Activated T-helper 1 cell treated with anti-CD3 and anti-CD28 coated beads, Interleukin-12 subunit alpha, Interleukin-12 subunit beta, Interleukin-2, Interleukin-4 antibody, amounts not matched to agents 30 ng/mL and 10 ng/mL and 1 ng/mL, durations not matched to agents 14 hours and 24 hours and 36 hours (primary cell): Measurements from ENCODE around the gene RUFY4. TPM values are rescaled to one million over a fixed set of nuclear protein-coding genes. Genes with fewer than 3 reads are reported as not detected.
A peak's percentile ranks its signal among the peaks of the same experiment; 100 is the strongest.
"Not testable (repeated sequence)": the region's sequence is repeated elsewhere in the genome, so short reads cannot be mapped to it uniquely, and the experiment has no call there.

Source experiments
- DNase-seq: peaks from one replicate; pipeline ENCODE4 v3.0.0; 2021; ENCODE audit warnings: low spot score
- H3K27ac Mint-ChIP-seq: one replicate; pipeline ENCODE4 v1.8.0; 2021; ENCODE audit warnings: mild to moderate bottlenecking, mixed read lengths
- H3K27me3 Mint-ChIP-seq: one replicate; pipeline ENCODE4 v1.8.0; 2022; ENCODE audit warnings: mild to moderate bottlenecking, moderate library complexity, mixed read lengths; ENCODE audit not compliant: insufficient read depth
- H3K36me3 Mint-ChIP-seq: one replicate; pipeline ENCODE4 v1.8.0; 2021; ENCODE audit warnings: low read depth, mixed read lengths
- H3K4me1 Mint-ChIP-seq: one replicate; pipeline ENCODE4 v1.8.0; 2021; ENCODE audit warnings: low read depth, mixed read lengths
- H3K4me3 Mint-ChIP-seq: one replicate; pipeline ENCODE4 v1.8.0; 2021; ENCODE audit warnings: mild to moderate bottlenecking, moderate library complexity, mixed read lengths
- H3K9me3 Mint-ChIP-seq: one replicate; pipeline ENCODE4 v1.8.0; 2021; ENCODE audit warnings: mixed read lengths
- intact Hi-C: fragments of 100-400 bp; cut with micrococcal nuclease; formaldehyde crosslinking; loops from one replicate; pipeline ENCODE4 v1.15.1; 2024
- total RNA-seq: library from RNA; stranded (reverse); gene quantifications from 2 replicates; pipeline ENCODE4 v1.2.3, GENCODE V29; 2022

The RUFY4 gene
- total RNA-seq = 0.64 and 0.67 TPM in 2 replicates

- not testable (repeated sequence) for H3K9me3 Mint-ChIP-seq, H3K27me3 Mint-ChIP-seq, H3K36me3 Mint-ChIP-seq, H3K4me1 Mint-ChIP-seq
- intact Hi-C loops = loop anchor here (1.0 to 2.0 kb wide), 3 partner anchors 34 to 284 kb away; no protein-coding TSS in a partner anchor
- peak within 1 kb of the TSS; percentile 40 for H3K27ac Mint-ChIP-seq
- H3K4me3 Mint-ChIP-seq = peak within 1 kb of the TSS; percentile 49
- peak; percentile 60 for DNase-seq
Observed at GRCh38 chr2:218068721-218069334, at the start of gene RUFY4. Gene RUFY4 (plus strand): TSS chr2:218069253. CDS start chr2:218070606, 1,353 bp downstream.

GRCh38 chr2:218019411-218020060, 49.5 kb upstream of the RUFY4 start:
- intact Hi-C loops = no loop called here
- Mint-ChIP-seq H3K27ac (no peak overlapping the region), H3K36me3 (no peaks in the 10 kb centered on the region), H3K27me3 (peaks cover 3% of the 10 kb centered on the region), H3K9me3 (no peaks in the 10 kb centered on the region), H3K4me1 (no peaks in the 10 kb centered on the region), H3K4me3 (no peak overlapping the region)
- DNase-seq = no peak

GRCh38 chr2:218020281-218020680, 48.8 kb upstream of the RUFY4 start:
- Mint-ChIP-seq H3K9me3 (no peaks in the 10 kb centered on the region), H3K36me3 (no peaks in the 10 kb centered on the region), H3K27ac (no peak overlapping the region), H3K27me3 (peaks cover 3% of the 10 kb centered on the region), H3K4me3 (no peak overlapping the region), H3K4me1 (no peaks in the 10 kb centered on the region)
- no peak for DNase-seq
- intact Hi-C loops = no loop called here

GRCh38 chr2:218020966-218021535, 48.0 kb upstream of the RUFY4 start:
- no peaks in the 10 kb centered on the region for H3K9me3 Mint-ChIP-seq
- H3K4me3 Mint-ChIP-seq = no peak overlapping the region
- H3K36me3 Mint-ChIP-seq = no peaks in the 10 kb centered on the region
- H3K27ac Mint-ChIP-seq = no peak overlapping the region
- H3K27me3 Mint-ChIP-seq = peaks cover 5% of the 10 kb centered on the region
- no peak for DNase-seq
- intact Hi-C loops = no loop called here
- H3K4me1 Mint-ChIP-seq = no peaks in the 10 kb centered on the region

GRCh38 chr2:218021536-218022071, 47.4 kb upstream of the RUFY4 start:
- intact Hi-C loops = no loop called here
- no peak overlapping the region for H3K27ac Mint-ChIP-seq
- no peaks in the 10 kb centered on the region for H3K9me3 Mint-ChIP-seq
- H3K27me3 Mint-ChIP-seq = peaks cover 5% of the 10 kb centered on the region
- no peaks in the 10 kb centered on the region for H3K36me3 Mint-ChIP-seq
- DNase-seq = no peak
- H3K4me3 Mint-ChIP-seq = no peak overlapping the region
- H3K4me1 Mint-ChIP-seq = no peaks in the 10 kb centered on the region

- no peak overlapping the region for H3K4me3 Mint-ChIP-seq
- no peaks in the 10 kb centered on the region for H3K36me3 Mint-ChIP-seq
- no peaks in the 10 kb centered on the region for H3K4me1 Mint-ChIP-seq
- H3K9me3 Mint-ChIP-seq = no peaks in the 10 kb centered on the region
- H3K27ac Mint-ChIP-seq = no peak overlapping the region
- no peak for DNase-seq
- H3K27me3 Mint-ChIP-seq = peaks cover 5% of the 10 kb centered on the region
- intact Hi-C loops = no loop called here
Observed at GRCh38 chr2:218022131-218022850, 46.8 kb upstream of the RUFY4 start.

- intact Hi-C loops = no loop called here
- H3K36me3 Mint-ChIP-seq = no peaks in the 10 kb centered on the region
- no peak for DNase-seq
- H3K9me3 Mint-ChIP-seq = no peaks in the 10 kb centered on the region
- H3K27me3 Mint-ChIP-seq = peaks cover 3% of the 10 kb centered on the region
- no peak overlapping the region for H3K4me3 Mint-ChIP-seq
- no peak overlapping the region for H3K27ac Mint-ChIP-seq
- no peaks in the 10 kb centered on the region for H3K4me1 Mint-ChIP-seq
Observed at GRCh38 chr2:218022851-218023530, 46.1 kb upstream of the RUFY4 start.

GRCh38 chr2:218023636-218024035, 45.4 kb upstream of the RUFY4 start:
- intact Hi-C loops = no loop called here
- Mint-ChIP-seq H3K27ac (no peak overlapping the region), H3K36me3 (no peaks in the 10 kb centered on the region), H3K4me1 (no peaks in the 10 kb centered on the region), H3K27me3 (peaks cover 2% of the 10 kb centered on the region), H3K9me3 (no peaks in the 10 kb centered on the region), H3K4me3 (no peak overlapping the region)
- DNase-seq = no peak

- Mint-ChIP-seq H3K4me3 (no peak overlapping the region), H3K27me3 (peaks cover 2% of the 10 kb centered on the region), H3K4me1 (no peaks in the 10 kb centered on the region), H3K9me3 (no peaks in the 10 kb centered on the region), H3K27ac (no peak overlapping the region), H3K36me3 (no peaks in the 10 kb centered on the region)
- intact Hi-C loops = no loop called here
- DNase-seq = no peak
Observed at GRCh38 chr2:218024336-218024735, 44.7 kb upstream of the RUFY4 start.

- H3K27me3 Mint-ChIP-seq = peaks cover 2% of the 10 kb centered on the region
- no peaks in the 10 kb centered on the region for H3K36me3 Mint-ChIP-seq
- H3K4me1 Mint-ChIP-seq = no peaks in the 10 kb centered on the region
- intact Hi-C loops = no loop called here
- DNase-seq = no peak
- H3K9me3 Mint-ChIP-seq = no peaks in the 10 kb centered on the region
- no peak overlapping the region for H3K4me3 Mint-ChIP-seq
- no peak overlapping the region for H3K27ac Mint-ChIP-seq
Observed at GRCh38 chr2:218024871-218025270, 44.2 kb upstream of the RUFY4 start.

GRCh38 chr2:218026244-218026643, 42.8 kb upstream of the RUFY4 start:
- no peak overlapping the region for H3K27ac Mint-ChIP-seq
- no peaks in the 10 kb centered on the region for H3K36me3 Mint-ChIP-seq
- no peaks in the 10 kb centered on the region for H3K9me3 Mint-ChIP-seq
- H3K4me3 Mint-ChIP-seq = no peak overlapping the region
- H3K27me3 Mint-ChIP-seq = peaks cover 2% of the 10 kb centered on the region
- intact Hi-C loops = no loop called here
- no peak for DNase-seq
- H3K4me1 Mint-ChIP-seq = no peaks in the 10 kb centered on the region

- no peaks in the 10 kb centered on the region for H3K36me3 Mint-ChIP-seq
- DNase-seq = no peak
- H3K4me1 Mint-ChIP-seq = no peaks in the 10 kb centered on the region
- intact Hi-C loops = no loop called here
- H3K27me3 Mint-ChIP-seq = peaks cover 2% of the 10 kb centered on the region
- no peak overlapping the region for H3K27ac Mint-ChIP-seq
- no peak overlapping the region for H3K4me3 Mint-ChIP-seq
- no peaks in the 10 kb centered on the region for H3K9me3 Mint-ChIP-seq
Observed at GRCh38 chr2:218026676-218027425, 42.2 kb upstream of the RUFY4 start.
